Stimulated activated CD4-positive, alpha-beta T cell treated with anti-CD3 and anti-CD28 coated beads, Interleukin-4, amount 100 ng/mL, for 48 hours (primary cell): Measurements from ENCODE around the gene MYT1.
A peak's percentile ranks its signal among the peaks of the same experiment; 100 is the strongest.
"Not testable (repeated sequence)": the region's sequence is repeated elsewhere in the genome, so short reads cannot be mapped to it uniquely, and the experiment has no call there.

ENCODE experiments used
- DNase-seq, 2 donors: peaks; one replicate each; pipeline ENCODE4 v3.0.0-alpha.2; 2020; ENCODE audit warnings: low read depth in 2 of 2

The MYT1 gene

DNA sequence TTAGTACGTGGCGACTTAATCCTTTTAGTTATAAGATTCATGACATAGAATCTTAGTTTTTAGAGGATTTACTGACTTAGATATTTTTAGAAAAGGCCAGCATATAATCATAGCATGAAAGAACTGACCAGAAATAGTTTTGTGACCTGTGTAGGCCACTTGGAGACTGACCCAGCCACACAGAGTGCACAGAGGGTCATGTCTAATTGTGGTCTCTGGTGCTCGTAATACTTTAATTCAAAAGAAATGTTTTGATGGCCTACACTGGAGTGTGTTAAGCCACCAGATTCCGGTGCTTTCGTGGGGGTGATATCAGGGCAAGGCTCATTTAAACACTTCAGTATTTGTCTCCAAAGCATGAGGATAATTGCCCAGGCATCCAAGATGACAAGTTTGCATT lies 102.7 kb downstream of the MYT1 start:
- no peak for DNase-seq

- DNase-seq, result no peak
These were observed 103.9 kb downstream of the MYT1 start for GRCh38 chr20:64268174-64268573.

GRCh38 chr20:64269604-64270411 lies 105.6 kb downstream of the MYT1 start:
- no peak for DNase-seq

- DNase-seq, result no peak
These were observed 107.4 kb downstream of the MYT1 start for GRCh38 chr20:64271636-64272035.

- DNase-seq, result no peak
These were observed 108.9 kb downstream of the MYT1 start for GRCh38 chr20:64273109-64273508.

- DNase-seq, result no peak
These were observed 112.6 kb downstream of the MYT1 start for GRCh38 chr20:64276817-64277216.

DNA sequence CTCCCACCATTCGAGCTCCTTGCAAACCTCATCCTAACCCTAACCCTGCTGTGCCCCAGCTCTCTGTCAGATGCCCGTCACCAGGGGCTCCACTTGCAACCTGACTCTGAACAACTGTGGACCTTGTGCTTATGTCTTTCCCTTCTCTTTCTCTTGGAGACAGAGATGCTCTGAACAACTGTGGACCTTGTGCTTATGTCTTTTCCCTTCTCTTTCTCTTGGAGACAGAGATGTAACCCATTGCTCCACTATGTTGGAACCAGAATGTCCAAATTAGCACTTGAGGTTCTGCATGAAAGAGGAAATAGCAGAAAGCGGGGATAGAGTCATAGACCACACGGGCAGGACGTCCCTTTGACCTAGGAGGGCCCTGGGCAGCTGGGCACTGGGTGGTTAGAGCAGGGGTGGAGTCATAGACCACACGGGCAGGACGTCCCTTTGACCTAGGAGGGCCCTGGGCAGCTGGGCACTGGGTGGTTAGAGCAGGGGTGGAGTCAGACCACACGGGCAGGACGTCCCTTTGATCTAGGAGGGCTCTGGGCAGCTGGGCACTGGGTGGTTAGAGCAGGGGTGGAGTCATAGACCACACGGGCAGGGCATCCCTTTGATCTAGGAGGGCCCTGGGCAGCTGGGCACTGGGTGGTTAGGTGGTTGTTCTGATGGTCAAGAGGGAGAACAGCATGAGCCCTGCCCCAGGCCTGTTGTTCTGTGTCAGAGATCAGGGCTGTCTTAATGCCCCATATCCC lies 113.5 kb downstream of the MYT1 start:
- DNase-seq, result no peak

DNA sequence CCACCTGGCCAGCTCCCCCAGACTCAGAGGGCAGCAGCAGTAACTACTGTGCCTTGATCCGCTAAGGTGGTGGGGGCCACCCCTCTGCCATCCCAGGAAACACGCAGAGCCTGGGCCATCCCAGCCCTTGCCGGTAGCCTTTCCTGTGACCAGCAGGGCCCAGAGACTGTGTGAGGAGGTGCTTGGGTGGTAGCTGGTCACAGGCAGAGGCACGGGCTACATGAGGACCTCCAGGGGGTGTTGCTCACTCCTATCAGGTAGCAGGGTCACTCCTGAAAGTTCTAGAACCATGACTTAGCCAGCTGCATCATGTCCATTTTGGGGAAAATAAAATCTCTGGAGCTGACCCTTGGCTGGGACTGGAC lies 114.0 kb downstream of the MYT1 start:
- DNase-seq, result no peak

DNA sequence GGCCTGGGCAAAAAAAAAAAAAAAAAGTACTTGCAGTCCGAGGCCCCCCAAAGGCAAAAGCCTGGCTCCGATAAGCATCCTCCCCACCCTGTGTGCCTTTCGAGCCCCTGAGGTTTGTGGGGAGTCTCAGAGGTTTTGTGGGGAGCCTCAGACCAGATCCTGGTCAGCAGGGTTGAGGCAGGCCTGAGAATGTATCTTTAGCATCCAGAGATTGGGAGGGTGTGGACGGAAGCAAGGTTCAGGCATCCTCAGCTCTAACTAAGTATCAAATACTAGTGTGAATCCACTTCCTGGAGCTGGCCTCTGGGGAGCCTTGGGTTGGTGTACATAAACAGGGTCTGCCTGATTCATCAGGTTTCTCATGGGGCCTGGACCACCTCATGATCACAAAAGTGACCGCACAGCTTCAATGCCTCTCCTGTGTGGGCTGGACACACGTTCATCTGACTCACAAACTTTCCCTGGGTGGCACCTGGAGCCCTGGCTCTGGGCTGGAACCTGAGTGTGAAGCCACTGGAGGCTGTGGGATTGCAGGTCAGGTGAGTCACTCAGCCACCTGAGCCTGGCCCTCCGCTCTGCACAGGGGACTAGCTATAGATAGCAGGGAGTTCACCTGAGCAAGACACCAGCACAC lies 115.7 kb downstream of the MYT1 start:
- no peak for DNase-seq

DNA sequence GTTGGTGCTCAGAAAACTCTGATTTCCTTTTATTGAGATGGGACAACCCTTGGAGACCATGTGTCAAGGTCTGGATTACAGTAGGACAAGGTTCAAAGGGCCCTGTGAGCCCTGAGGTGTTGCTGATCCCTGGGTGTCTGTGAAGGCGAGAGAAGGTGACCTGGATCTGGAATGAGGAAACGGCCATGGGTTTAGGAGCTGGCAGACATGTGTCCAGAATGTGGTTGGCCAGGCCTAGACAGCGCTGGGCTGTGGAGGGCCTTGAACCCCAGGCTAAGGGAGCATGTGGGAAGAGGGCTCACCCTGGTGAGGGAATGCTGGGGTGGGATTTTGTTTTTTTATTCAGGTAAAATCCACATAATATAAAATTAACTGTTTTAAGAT lies 116.2 kb downstream of the MYT1 start:
- DNase-seq, result no peak

DNA sequence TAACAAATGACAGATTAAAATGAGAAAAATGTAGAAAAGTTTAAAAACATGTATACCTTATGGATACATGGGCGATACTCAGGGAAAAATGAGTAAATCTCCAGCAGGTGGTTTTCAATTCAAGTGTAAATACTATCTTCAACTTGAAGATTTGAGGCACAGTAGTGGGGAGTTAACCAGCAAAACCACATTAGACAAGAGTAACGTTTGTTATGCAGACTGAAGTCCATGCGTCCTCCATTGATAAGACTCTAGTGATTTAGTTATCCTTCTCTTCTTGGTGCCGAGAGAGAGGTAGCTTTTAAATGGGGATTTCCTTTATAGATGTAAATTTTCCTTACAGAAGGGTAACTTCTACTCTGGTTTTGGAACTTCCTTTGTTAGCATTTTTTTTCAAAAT lies 119.4 kb downstream of the MYT1 start:
- DNase-seq, result no peak

GRCh38 chr20:64285579-64286446 lies 121.6 kb downstream of the MYT1 start:
- peak; percentile 95 for DNase-seq

DNA sequence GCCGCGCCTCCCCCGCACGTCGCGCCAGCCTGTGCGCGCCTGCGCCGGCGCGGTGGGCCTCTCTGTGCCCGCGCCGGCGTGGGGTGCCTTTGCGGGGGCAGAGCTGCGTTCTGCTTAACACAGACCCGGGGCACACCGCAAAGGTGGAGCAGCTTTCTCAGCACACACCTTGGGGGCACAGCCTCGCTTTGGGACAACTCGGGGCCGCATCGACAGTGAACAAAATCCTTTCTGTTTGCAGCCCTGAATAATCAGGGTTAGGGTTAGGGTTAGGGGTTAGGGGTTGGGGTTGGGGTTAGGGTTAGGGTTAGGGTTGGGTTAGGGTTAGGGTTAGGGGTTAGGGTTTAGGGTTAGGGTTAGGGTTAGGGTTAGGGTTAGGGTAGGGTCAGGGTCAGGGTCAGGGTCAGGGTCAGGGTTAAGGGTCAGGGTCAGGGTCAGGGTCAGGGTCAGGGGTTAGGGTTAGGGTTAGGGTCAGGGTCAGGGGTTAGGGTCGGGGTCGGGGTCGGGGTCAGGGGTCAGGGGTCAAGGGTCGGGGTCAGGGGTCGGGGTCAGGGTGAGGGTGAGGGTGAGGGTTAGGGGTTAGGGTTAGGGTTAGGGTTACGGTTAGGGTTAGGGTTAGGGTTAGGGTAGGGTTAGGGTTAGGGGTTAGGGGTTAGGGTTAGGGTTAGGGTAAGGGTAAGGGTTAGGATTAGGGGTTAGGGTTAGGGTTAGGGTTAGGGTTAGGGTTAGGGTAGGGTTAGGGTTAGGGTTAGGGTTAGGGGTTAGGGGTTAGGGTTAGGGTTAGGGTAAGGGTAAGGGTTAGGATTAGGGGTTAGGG lies 122.4 kb downstream of the MYT1 start:
- DNase-seq, result not testable (repeated sequence)

GRCh38 chr20:64287264-64287590 lies 123.0 kb downstream of the MYT1 start:
- DNase-seq, result not testable (repeated sequence)
